Activated T-cell treated with anti-CD3 and anti-CD28 coated beads, Interleukin-2, amount 50 U/mL, for 4 hours (primary cell): ENCODE results near the gene SLC37A3. TPM values are rescaled to one million over a fixed set of nuclear protein-coding genes. Genes with fewer than 3 reads are reported as not detected.

Experiments used
- ATAC-seq, 2 donors: fragments of 200-7000 bp; cut with Tn5 transposase; one replicate each; pipeline ENCODE4 v1.10.0; 2021
- DNase-seq: peaks from one replicate; pipeline ENCODE4 v3.0.0-alpha.2; 2020
- H3K27me3 Mint-ChIP-seq: one replicate; pipeline ENCODE4 v1.8.0; 2021; ENCODE audit warnings: low read depth, mixed read lengths
- H3K36me3 Mint-ChIP-seq: one replicate; pipeline ENCODE4 v1.8.0; 2022; ENCODE audit warnings: mixed read lengths; ENCODE audit not compliant: insufficient read depth
- H3K4me1 Mint-ChIP-seq: one replicate; pipeline ENCODE4 v1.8.0; 2021; ENCODE audit warnings: low read depth, mixed read lengths
- H3K4me3 Mint-ChIP-seq: one replicate; pipeline ENCODE4 v1.8.0; 2021; ENCODE audit warnings: mild to moderate bottlenecking, moderate library complexity, mixed read lengths
- H3K9me3 Mint-ChIP-seq: one replicate; pipeline ENCODE4 v1.8.0; 2021; ENCODE audit warnings: mixed read lengths
- total RNA-seq, 3 donors: library from RNA; stranded (reverse); gene quantifications; one replicate each; pipeline ENCODE4 v1.2.1, GENCODE V29; 2021

The SLC37A3 gene
- total RNA-seq, 3 donors from 2014 or later: 33.5 to 44.0 (median 40.9) TPM

DNA sequence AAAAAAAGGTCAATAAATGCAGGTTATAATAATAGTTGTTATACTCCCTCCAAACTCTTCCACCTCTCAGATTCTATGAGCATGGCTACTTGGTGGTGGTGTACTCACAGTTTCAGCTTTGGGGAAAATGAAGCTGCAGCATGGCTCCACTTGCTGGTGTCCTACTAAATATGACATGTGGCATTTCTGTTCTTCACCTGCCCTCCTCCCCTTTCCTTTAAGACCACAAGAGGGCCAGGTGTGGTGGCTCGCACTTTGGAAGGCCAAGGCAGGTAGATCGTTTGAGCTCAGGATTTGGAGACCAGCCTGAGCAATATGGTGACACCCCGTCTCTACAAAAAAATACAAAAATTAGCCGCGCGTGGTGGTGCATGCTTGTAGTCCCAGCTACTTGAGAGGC is 101.1 kb downstream of the SLC37A3 start:
- H3K4me3 Mint-ChIP-seq: no peak overlapping the region
- no peaks in the 10 kb centered on the region for H3K4me1 Mint-ChIP-seq
- ATAC-seq (no peak), DNase-seq (no peak)
- no peaks in the 10 kb centered on the region for H3K36me3 Mint-ChIP-seq
- H3K27me3 Mint-ChIP-seq: no peaks in the 10 kb centered on the region
- no peaks in the 10 kb centered on the region for H3K9me3 Mint-ChIP-seq

DNA sequence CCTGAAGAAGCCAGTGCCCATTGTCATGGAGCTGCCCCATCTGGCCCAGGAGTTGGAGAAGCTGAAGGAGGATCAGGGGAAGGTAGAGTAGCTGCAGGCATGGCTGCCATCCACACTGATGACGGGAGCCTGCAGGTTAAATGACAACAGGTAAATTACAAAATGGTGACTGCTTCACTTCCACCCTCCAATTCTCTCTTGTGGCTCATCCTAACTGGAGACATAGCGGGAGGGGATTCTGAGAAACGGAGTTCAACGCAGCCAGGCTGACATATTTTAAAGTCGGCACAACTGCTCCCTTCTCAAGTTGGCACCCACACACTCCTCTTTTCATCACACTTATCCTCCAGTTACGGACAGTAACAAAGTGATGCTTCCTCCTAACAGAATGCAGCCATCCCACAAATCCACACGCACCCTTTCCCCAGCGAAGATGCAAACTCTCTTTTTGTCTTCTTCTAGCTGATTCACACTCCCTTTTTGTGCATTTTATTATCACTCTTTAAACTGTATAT is 103.0 kb downstream of the SLC37A3 start:
- H3K4me3 Mint-ChIP-seq: no peak overlapping the region
- DNase-seq (no peak), ATAC-seq (no peak)
- no peaks in the 10 kb centered on the region for H3K4me1 Mint-ChIP-seq
- no peaks in the 10 kb centered on the region for H3K36me3 Mint-ChIP-seq
- H3K27me3 Mint-ChIP-seq: no peaks in the 10 kb centered on the region
- no peaks in the 10 kb centered on the region for H3K9me3 Mint-ChIP-seq

DNA sequence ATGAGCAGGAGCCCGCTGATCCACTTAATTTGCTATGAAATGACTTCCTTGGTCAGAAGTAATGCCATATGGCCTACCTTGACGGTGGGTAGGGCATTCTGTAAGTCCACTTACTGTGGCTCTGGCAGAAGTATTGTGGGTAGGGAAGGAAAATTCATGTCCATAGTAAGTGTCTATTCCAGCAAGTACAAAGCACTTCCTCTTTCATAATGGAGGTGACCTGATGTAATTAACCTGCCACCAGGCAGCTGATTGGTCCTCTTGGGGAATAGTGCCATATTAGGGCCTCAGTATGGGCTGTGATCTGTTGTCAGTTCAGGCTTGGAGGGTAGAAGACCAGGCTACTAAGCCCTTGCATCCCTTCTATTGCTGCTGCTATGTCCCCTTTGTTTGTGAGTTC is 103.9 kb downstream of the SLC37A3 start:
- no peak for ATAC-seq
- DNase-seq: no peak
- H3K4me3 Mint-ChIP-seq: no peak overlapping the region
- H3K4me1 Mint-ChIP-seq: no peaks in the 10 kb centered on the region
- no peaks in the 10 kb centered on the region for H3K36me3 Mint-ChIP-seq
- H3K9me3 Mint-ChIP-seq: no peaks in the 10 kb centered on the region
- H3K27me3 Mint-ChIP-seq: no peaks in the 10 kb centered on the region

DNA sequence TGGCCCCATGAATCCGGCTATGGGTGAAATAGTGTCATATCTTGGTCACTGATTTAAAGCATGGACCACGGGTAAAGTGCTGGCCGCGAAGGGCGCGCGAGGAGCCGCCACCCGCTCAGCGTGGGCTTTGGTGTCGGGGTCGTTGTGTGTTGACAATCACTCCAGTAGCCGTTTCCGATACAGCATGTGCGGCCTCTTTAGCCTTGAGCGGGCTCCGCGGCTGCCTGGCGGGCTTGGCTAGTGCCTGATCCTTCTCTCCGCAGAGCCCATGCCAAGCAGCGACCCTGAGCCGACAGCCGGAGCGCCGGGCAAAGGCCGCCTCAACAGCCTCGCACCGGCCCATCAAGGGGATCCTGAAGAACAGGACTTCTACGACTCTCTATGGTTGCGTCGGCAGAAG is 105.9 kb downstream of the SLC37A3 start:
- no peak for ATAC-seq
- Mint-ChIP-seq H3K4me1 (no peaks in the 10 kb centered on the region), H3K4me3 (no peak overlapping the region), H3K27me3 (no peaks in the 10 kb centered on the region), H3K36me3 (no peaks in the 10 kb centered on the region), H3K9me3 (no peaks in the 10 kb centered on the region)
- no peak for DNase-seq

DNA sequence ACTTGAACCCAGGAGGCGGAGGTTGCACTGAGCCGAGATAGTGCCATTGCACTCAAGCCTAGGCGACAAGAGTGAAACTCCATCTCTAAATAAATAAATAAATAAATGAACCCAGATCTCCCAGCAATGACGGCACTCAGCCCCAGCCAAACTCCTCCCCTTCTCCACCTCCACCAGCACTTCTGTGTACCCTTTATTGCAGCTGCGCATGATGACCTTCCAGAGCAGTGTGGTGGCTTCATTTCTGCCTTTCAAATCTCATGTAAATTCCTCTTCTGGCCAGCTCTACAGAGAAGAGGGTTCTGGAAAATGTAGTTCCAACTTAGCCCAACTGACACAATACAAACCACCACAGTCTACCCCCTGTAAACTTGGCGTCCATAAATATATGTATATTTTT is 108.5 kb downstream of the SLC37A3 start:
- no peaks in the 10 kb centered on the region for H3K4me1 Mint-ChIP-seq
- no peak overlapping the region for H3K4me3 Mint-ChIP-seq
- H3K36me3 Mint-ChIP-seq: no peaks in the 10 kb centered on the region
- DNase-seq: no peak
- no peak for ATAC-seq
- no peaks in the 10 kb centered on the region for H3K9me3 Mint-ChIP-seq
- H3K27me3 Mint-ChIP-seq: no peaks in the 10 kb centered on the region

DNA sequence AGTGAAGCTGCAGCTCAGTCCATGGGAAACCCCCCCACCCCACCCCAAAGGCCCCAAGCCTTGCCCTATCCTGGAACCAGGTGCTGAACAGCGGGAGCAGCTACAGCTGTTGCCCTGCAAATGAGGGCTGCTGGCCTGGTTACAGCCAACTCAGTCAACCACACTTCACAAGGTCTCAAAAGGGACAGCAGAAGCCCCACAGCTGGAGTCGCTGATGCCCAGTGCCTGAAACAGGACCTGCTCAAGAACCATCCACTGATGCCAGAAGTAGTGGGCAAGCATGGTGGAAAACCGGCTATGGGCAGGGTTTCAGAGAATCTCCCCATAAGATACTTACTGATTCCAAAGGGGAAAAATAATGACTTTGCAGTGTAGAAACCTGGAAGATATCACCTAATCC is 110.3 kb downstream of the SLC37A3 start:
- Mint-ChIP-seq H3K9me3 (no peaks in the 10 kb centered on the region), H3K36me3 (no peaks in the 10 kb centered on the region), H3K4me3 (no peak overlapping the region), H3K27me3 (no peaks in the 10 kb centered on the region), H3K4me1 (no peaks in the 10 kb centered on the region)
- no peak for ATAC-seq
- no peak for DNase-seq

DNA sequence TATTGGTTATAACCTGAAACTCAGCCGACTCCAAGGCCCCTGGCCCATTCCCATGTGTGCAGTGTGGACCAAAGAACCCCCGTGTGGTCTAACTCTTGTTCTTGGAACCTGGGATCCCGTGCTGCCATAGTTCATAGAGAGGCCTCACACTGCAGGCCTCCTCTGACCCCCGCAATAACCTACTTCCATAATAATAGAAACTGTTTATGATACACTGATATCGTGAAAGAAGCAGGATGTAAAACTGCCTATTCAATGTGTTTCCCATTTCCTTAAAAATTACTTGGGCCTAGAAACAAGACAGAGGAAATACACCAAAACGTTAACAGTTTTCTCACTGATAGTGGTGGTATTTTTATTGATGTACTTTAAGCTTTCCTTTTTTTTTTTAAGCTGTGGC is 112.4 kb downstream of the SLC37A3 start:
- Mint-ChIP-seq H3K4me3 (no peak overlapping the region), H3K9me3 (no peaks in the 10 kb centered on the region), H3K4me1 (no peaks in the 10 kb centered on the region), H3K27me3 (no peaks in the 10 kb centered on the region), H3K36me3 (no peaks in the 10 kb centered on the region)
- ATAC-seq (no peak), DNase-seq (no peak)

DNA sequence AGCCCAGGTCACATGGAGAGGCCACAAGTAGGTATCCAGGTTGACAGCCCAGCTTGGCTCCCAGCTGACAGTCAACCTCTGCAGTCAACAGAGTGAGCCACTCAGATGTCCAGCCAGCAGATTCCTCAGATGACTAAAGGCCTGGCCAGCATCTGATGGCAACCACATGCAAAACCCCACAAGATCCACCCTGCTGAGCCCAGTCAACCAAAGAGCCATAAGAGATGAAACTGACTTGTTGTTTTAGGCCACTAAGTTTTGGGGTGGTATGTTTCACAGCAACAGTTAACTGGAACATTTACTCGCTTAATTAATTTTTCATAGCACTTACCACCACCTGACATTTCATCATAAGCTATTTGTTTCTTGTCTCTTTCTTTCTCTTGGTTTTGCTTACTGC is 114.3 kb downstream of the SLC37A3 start:
- Mint-ChIP-seq H3K4me3 (no peak overlapping the region), H3K27me3 (no peaks in the 10 kb centered on the region), H3K9me3 (no peaks in the 10 kb centered on the region), H3K36me3 (no peaks in the 10 kb centered on the region), H3K4me1 (no peaks in the 10 kb centered on the region)
- DNase-seq: no peak
- no peak for ATAC-seq

Other genes starting within 250 kb of the SLC37A3 start
- 1 to 10 TPM; 6.3 to 9.5 (median 7.4) TPM for gene KDM7A, start 221.5 kb downstream of the SLC37A3 start, total RNA-seq
- 1 to 10 TPM; 3.8 to 4.9 (median 4.0) TPM for gene RAB19, start 5.5 kb upstream of the SLC37A3 start, total RNA-seq
- gene MKRN1, start 81.0 kb upstream of the SLC37A3 start, total RNA-seq: 10 to 100 TPM; 42.9 to 54.1 (median 51.9) TPM
- not detected for gene DENND2A, start 242.3 kb upstream of the SLC37A3 start, total RNA-seq